Measurements from ENCODE around the gene HFE.

- no peak for TF ChIP-seq CTCF (IDR thresholded peaks at IDR 0.05)
- TF ChIP-seq POLR2A (IDR thresholded peaks at IDR 0.05) = no peak
Measured at GRCh38 chr6:26053992-26054780, 33.0 kb upstream of the HFE start.
